Heart left ventricle (tissue), 13 donors: ENCODE measurements around the gene ADAM22.

Experiments
- CTCF ChIP-seq, 12 donors: fragments of 200-600 bp; sonication (generic) in 4 of 12; IDR thresholded peaks; one replicate each; pipeline versions ENCODE4 v1.5.0 to v1.8.0; 2018 to 2022; ENCODE audit warnings: antibody characterized with exemption in 12 of 12, mild to moderate bottlenecking in 5 of 12
- POLR2A ChIP-seq, 2 donors: fragments of 450-650 bp; IDR thresholded peaks; one replicate each; pipeline ENCODE4 v1.6.1; 2017; ENCODE audit warnings: antibody characterized with exemption in 2 of 2, mild to moderate bottlenecking in 2 of 2, moderate library complexity in 2 of 2
- donor health status: ischemic (EF 13 %, LVEDD 7.1; RV severe dilation, severe dysfunction).
- donor health status: DM: no; HTN: yes; CAD: no.
- donor health status: DM: no; HTN: no; CAD: no.
- donor health status: ischemic (EF 25% LVEDD 6.9; RV normal size, moderate dysfunction).
- donor health status: ischemic (EF 25% LVEDD 5.7; RV mildly dilated, moderate dysfunction).
- donor health status: ischemic (EF 35%, LVEDD 5.7; RV mildly dilated, moderate dysfunction).
- donor health status: nonischemic (EF 11% LVEDD 7.7; RV severe dilation, severe dysfunction).
- donor health status: DM: yes; HTN: yes; CAD: no.
- donor health status: PGD.
- donor health status: ischemic (EF 29% LVEDD 5.4; RV normal size, mild dysfunction).
- donor health status: nonischemic (EF 23%, LVEDD 6.1; RV moderate dilation, normal function).

GRCh38 chr7:88115816-88116215 is 181.8 kb downstream of the ADAM22 start:
- TF ChIP-seq CTCF (IDR thresholded peaks at IDR 0.05) = no peak
- no peak for TF ChIP-seq POLR2A (IDR thresholded peaks at IDR 0.05)
